DMS53 treated with DMSO at 0.1 percent for 48 hours (cell line): ENCODE results near the gene BBS1.
A peak's percentile ranks its signal among the peaks of the same experiment; 100 is the strongest.

Experiments used
- DNase-seq: peaks from one replicate; lab custom pipeline; 2025; ENCODE audit not compliant: unreplicated experiment; lab: John Stamatoyannopoulos, UW

Gene BBS1

DNA sequence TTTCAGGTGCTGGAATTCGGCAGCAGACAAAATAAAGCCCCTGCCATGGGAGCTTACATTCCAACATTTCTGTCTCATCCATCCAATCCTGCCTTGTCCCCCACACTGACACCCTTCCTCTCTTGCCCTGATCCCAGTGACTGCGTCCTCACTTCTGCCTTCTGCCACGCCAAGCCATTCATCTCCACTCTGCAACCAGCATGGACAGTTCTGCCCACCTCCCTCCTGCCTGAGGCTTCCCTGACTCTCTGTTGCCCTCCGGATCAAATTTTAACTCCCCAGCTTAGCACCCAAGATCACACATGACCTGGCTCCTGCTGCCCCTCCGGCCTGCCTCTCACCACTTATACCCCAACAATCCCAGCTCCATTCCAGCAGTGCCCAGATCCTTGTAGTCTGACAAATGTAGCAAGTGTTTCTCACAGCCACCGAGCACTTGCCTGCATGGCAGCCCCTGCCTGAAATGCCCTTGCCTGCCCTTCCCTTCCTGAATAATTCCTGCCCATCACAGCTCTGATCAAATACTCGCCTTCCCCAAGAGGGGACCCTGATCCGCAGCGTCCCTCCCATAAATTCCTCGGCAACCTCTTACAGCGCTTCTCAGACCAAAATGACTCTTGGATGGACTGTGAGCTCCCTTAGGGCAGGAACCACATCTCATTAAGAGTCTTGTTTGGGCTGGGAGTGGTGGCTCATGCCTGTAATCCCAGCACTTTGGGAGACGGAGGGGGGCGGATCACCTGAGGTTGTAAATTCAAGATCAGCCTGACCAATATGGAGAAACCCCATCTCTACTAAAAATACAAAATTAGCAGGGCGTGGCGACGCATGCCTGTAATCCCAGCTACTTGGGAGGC, 38.6 kb downstream of the BBS1 start:
- DNase-seq: no peak

DNA sequence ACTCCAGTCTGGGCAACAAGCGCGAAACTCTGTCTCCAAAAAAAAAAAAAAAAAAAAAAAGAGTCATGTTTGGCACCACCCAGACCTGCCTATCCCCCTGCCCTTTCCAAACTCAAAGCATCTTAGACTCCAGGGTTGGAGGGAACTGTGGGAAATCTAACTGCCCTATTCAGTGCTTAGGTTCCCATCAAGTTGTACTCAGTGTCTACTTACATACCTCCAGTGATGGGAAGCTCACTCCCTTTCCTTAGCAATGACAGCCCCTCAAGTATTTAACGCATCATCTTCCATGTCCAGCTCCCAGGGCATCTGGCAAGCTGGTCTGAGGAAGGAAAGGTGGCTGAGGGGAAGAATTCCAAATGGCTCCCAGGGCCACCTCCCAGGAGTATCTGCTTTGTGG, 39.3 kb downstream of the BBS1 start:
- DNase-seq: no peak

DNA sequence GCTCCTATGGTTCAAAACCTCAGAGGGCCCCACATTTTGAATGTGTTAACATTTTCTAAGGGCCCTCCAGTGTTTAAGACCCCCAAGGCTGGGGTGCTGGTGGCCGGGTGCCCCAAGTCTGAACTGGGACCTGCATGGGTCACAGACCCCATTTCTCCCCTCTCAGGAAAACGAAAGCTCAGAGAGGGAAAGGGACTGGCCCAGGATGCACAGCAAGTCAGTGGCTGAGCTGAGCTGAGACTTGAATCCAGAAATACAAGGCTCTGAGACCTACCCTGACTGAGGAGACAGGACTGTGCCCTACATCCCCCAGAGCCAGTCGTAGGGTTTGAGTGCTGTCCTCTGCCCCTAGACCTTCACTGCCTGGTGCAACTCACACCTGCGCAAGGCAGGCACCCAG, 40.5 kb downstream of the BBS1 start:
- DNase-seq: no peak

DNA sequence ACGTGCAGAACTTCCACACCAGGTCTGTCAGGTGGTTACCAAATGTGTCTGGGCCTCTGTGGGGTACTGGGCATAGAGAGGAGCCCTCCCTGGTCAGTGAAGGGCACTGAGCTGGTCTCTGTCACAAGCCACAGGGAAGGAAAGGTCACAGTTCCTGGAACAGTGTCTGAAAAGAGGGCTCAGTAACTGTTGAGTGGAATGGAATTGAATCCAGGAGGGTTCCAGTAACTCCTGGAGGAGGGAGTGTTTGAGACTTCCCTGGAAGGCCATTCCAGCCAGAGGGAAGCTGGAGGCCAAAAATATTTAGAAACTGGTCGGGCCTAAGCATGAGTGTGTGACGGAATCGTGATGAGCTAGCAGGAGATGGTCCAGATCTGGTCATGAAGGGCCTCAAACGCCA, 44.2 kb downstream of the BBS1 start:
- DNase-seq: no peak

DNA sequence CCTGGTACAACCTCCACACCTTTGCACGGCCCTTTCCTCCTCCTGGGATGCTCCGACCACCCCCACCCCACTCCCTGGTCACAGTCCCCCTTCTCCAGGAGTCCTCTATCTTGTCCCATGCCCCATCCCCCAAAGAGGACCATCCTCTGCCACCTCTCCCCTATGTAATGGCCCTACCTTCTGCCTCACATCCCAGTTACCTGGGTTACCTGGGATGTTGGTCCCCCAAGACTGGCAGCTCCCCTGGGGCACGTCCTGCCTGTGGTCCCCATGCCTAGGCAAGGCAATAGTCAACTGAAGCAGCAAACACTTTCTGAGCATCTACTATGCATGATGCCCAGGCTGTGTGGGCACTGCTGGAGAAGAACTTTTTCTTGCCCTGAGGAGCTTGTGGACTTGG, 45.0 kb downstream of the BBS1 start:
- no peak for DNase-seq

DNA sequence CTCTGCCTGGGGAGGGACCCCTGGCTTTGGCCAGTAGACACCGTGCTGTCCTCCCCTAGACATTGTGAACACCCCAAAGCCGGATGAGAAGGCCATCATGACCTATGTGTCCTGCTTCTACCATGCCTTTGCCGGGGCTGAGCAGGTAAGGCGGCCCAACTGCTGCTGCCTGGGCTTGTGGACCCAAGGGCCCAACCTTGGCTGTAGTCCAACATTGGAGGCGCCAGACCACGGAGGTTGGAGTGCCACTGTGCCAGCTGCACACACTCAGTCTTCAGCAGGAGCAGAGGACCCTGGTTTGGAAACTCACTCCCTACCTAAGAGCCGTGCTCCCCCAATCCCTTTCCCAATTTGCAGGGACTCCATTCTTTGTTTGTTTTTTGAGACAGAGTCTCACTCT, 45.7 kb downstream of the BBS1 start:
- peak; percentile 48 for DNase-seq

DNA sequence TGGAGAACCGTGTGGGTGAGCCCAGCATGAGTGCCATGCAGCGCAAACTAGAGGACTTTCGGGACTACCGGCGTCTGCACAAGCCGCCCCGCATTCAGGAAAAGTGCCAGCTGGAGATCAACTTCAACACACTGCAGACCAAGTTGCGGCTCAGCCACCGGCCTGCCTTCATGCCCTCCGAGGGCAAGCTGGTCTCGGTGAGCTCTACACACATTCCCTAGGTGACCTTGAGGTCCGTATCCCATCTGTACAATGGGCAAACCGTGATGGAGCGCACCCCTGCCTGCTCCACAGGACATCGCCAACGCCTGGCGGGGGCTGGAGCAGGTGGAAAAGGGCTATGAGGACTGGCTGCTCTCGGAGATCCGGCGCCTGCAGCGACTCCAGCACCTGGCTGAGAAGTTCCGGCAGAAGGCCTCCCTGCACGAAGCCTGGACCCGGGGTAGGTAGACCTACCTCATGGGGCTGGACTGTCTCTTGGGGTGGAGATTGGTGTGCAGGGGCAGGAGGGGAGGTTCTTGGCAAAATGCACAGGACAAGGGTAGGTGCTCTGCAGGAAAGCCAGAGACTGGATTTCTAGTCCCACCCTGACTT, 47.4 kb downstream of the BBS1 start:
- no peak for DNase-seq

DNA sequence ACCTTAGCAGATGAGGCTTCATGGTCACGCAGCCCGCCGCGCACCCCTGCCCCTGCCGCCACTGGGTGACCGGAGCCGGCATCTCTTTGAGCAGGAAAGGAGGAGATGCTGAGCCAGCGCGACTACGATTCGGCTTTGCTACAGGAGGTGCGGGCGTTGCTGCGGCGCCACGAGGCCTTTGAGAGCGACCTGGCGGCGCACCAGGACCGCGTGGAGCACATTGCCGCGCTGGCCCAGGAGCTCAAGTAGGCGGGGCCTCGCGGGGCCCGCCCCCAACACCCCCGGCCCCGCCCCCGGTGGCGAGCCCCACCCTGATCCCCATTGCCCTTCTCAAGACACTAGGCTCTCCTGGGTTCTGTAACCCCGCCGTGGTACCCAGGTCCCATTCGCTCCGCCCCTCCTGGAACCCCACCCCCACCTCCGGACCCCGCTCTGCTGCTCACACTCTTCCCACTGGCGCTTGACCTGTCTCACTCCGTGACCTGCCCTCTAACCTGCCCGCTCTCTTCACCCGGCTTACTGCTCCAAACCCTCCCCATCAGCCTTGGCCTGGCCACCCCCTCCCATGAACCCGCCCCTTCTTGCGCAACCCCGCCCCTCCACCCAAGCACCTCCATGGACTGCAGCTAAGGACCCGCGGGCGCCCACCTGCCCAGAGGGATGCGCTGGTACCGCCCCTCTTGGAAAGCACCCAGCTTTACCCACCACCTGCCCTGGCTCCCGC, 48.9 kb downstream of the BBS1 start:
- DNase-seq: peak; percentile 39

DNA sequence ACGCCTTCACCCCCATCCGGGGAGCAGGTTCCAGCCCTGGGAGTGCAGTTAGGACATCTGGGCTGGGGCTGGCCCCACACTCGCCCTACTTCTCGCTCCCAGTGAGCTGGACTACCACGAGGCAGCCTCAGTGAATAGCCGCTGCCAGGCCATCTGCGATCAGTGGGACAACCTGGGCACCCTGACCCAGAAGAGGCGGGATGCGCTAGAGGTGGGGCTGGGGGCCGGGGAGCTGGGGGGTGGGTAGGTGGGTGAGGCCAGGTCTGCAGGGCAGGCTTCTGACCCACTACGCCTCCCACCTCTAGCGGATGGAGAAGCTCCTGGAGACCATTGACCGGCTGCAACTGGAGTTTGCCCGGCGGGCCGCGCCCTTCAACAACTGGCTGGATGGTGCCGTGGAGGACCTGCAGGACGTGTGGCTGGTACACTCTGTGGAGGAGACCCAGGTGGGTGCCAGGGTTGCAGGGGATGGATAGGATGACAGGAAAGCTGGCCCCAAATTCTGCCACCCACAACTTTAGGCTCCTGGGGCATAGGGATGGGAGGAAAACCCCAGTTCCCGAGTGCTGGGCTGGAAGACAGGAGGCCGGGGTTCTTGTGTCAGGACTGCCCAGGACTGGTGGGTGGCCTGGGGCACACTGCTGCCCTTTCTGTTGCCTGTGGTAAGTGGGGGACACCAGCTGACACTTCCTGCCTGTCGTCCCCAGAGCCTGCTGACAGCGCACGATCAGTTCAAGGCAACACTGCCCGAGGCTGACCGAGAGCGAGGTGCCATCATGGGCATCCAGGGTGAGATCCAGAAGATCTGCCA, 49.6 kb downstream of the BBS1 start:
- DNase-seq: no peak

DNA sequence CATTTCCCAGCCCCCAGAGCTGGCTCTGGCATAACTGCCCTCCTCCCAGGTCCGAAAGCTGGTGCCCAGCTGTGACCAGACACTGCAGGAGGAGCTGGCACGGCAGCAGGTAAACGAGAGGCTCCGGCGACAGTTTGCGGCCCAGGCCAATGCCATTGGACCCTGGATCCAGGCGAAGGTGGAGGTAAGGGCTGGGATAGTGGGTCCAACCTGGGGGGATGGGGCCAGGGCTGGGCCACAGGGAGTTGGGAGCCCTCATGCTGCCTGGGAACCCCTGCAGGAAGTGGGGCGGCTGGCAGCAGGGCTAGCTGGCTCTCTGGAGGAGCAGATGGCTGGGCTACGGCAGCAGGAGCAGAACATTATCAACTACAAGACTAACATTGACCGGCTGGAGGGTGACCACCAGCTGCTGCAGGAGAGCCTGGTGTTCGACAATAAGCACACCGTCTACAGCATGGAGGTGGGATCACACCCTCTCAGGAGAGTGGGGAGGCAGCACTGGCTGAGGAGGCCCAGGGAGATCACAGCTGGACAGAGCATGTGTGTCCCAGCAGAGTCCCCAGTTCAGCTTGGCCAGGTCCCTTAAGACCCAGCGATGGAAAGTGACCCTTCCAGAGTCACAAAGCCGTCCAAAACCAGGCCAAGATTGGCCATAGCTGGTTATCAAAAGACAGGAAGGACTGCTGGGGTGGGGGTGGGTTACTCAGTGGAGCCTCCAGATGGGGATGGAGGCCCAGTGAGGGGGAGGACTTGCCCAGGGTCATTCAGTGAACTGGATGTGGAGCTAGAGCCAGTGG, 50.9 kb downstream of the BBS1 start:
- no peak for DNase-seq

DNA sequence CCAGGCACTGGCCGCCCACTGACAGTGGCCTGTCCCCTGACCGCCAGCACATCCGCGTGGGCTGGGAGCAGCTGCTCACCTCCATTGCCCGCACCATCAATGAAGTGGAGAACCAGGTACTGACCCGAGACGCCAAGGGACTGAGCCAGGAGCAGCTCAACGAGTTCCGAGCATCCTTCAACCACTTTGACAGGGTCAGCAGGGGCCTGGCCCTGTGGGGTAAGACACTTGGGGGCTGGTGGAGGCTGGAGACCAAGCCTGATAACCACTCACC, 51.5 kb downstream of the BBS1 start:
- no peak for DNase-seq

DNA sequence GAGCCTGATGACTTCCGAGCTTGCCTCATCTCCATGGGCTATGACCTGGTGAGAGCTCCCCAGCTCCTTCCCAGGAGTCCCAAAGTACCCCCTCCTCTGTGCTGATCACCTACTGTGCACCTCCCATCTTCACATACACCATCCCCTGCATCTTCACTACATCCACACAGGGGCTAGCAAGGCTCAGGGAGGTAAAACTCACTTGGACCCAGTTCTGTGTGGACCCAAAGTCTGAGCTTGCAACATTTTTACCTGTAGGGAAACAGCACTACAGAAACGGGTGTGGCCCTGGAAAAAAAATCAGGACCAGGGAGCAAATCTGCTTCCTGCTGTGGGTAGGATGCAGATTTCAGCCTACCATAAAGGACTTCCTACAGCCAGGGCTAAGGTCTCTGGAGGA, 51.8 kb downstream of the BBS1 start:
- no peak for DNase-seq

DNA sequence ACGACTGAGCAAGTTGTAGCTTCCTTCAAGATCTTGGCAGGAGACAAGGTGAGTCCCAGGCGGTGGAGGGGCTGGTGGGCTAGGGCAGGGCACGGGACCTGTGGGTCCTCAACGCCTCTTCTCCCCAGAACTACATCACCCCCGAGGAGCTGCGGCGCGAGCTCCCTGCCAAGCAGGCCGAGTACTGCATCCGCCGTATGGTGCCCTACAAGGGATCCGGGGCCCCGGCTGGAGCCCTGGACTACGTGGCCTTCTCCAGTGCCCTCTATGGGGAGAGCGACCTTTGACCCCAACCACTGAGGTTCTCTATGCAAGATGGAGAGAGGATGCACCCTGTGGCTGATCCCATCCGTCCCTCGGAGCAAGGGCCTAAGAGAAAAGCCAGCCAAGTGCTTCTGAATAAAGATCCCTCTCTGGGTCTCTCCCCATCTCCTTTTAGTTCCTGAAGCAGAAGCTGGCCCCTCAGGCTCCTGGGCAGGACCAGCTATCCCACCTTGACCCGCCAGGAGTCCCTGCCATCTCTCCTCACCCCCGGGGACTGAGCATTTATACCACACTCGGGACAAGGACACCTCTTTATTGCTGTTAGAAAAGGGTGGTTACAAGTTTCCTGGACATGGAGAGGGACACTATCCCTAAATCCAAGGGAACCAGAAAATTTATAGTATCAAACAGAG, 52.6 kb downstream of the BBS1 start:
- no peak for DNase-seq

DNA sequence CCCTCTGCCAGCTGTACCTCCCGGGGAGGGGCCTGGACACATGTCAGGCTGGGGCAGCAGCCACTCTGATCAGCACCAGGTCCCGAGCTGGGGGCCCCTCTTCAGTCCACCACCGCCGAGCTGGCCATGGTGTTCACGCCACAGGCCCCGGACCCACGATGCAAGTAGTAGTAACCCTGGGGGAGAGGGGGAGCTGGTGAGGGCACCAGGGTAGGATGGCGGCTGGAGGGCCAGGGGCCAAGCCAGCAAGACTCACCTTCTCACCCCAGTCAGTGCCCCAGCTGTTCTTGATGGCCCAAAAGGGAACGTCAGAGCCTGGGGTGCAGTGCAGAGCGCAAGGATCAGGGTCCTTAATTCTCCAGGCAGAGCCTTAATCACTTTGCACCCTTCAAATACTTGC, 53.4 kb downstream of the BBS1 start:
- DNase-seq: no peak

DNA sequence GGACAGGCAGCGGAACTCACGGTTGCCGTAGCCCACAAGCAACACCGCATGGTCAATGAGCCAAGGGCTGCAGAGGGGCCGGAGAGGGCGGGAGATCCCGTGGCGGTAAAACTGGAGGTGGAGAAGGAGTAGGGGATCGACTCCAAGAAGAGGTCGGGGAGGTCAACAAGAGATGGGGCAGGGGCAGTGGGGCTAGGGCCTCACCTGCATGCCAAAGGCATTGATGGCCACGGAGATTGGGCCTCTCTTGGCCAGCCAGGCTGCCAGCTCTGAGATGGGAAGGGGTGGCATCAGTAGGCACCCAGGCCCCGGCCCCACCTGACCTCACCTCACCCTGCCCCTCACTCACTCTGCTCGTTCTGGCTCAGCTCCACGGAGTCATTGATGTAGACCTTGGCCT, 54.1 kb downstream of the BBS1 start:
- DNase-seq: no peak

DNA sequence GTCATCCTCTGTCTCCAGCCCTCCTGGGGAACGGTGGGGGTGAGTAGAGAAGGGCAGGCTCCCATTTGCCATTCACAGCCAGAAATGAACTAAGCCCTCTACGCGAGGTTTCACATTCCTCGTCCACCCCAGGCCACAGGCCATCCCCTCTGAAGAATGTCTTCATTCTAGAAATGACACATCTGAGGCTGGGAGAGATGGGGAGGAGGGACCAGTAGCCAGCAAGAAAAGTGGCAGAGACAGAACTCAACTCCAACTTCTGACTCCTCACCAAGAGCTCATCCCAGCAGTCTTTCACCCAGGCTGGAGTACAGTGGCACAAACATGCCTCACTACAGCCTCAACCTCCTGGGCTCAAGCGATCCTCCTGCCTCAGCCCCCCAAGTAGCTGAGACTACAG, 54.5 kb downstream of the BBS1 start:
- no peak for DNase-seq

DNA sequence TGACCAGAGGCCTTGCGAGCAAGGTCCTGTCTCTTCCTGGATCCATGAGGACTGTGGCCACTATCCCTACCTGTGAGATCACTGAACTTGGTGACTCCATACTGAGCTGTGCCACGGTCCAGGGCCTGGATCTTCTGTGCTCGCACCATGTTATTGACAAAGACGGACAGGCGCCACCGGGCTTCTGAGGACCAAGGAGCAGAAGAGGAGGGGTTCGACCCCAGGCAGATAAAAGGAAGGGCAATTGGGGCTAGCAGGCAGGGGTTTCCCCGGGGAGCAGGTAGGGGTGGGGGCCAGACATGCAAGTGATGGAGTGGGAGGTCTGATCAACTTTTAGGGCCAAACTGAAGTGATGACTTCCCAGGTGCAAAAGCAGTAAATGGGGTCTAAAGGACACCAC, 55.8 kb downstream of the BBS1 start:
- no peak for DNase-seq

DNA sequence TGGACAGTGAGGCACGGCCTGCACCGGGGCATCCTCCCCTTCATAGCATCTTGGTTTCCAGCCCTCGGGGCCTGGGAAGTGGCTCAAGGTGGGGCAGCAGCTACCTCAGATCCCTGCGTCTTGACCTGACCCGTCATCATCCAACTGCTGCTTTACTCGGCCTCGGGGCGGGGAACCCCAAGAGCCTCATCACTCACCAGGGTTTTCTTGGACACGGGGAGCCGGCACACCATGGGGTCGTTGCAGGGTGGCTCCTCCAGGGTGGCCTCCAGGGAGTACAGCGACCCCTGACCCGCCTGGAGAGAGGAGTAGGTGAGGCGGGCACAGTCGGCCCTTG, 57.3 kb downstream of the BBS1 start:
- no peak for DNase-seq

DNA sequence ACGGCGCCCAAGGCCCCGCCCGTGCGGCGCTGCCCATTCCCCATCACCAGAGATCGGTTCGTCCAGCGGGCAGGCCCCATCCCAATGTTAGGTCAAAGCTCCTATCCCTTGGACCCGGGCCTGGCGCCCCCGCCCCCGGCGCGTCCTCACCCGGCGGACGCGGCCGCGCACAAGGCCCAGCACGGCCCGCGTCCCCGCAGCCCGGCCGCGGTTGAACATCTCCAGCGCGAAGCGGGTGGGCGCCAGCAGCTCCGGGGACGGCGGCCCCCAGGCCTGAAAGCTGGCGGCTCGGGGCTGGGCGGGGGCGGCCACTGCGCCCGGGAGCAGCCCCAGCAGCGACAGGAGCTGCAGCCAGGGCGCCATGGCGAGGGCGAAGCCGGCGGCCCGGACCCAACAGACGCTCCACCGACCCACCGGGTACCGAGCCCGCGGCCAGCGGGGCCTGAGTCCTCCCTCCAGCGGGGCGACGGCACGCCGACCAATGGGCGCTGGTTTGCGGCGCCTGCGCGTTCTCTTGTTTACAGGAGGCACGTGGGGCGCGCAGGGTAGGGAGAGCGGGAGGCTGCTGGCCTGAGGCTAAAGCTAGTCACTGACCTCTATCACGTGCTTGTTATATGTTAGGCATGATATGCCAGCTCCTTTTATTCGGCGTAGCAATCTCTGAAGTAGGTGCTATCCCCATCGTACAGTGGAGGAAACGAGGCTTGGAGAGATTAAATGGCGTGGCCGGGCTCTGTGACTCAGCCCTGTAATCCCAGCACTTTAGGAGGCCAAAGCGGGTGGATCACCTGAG, 57.9 kb downstream of the BBS1 start, which contains the start of gene CTSF:
TSS of gene CTSF (minus strand) at position 483 of the 793 bp plus-strand sequence. CDS start at position 363, 120 bp downstream.
- DNase-seq: peak; percentile 90
